HFF-Myc (cell line): ENCODE measurements around the gene UGT2B7.
"Not testable (repeated sequence)": the region's sequence is repeated elsewhere in the genome, so short reads cannot be mapped to it uniquely, and the experiment has no call there.

ENCODE experiments used
- DNase-seq: peaks from one replicate; pipeline ENCODE4 v3.0.0-alpha.2; 2011; ENCODE audit warnings: low read depth; ENCODE audit errors: extremely low read depth
- H3K4me3 ChIP-seq: replicated peaks from 2 replicates; pipeline ENCODE4 v1.5.1; 2011; ENCODE audit warnings: low read depth, mild to moderate bottlenecking, control low read depth, low read length
- TF ChIP-seq, protein P1 (sequence below): IDR thresholded peaks from 2 replicates; pipeline ENCODE4 v1.5.1; 2012; ENCODE audit warnings: mild to moderate bottlenecking, low read depth, low read length, control low read depth; ENCODE audit errors: missing control alignments

UGT2B7 gene

DNA sequence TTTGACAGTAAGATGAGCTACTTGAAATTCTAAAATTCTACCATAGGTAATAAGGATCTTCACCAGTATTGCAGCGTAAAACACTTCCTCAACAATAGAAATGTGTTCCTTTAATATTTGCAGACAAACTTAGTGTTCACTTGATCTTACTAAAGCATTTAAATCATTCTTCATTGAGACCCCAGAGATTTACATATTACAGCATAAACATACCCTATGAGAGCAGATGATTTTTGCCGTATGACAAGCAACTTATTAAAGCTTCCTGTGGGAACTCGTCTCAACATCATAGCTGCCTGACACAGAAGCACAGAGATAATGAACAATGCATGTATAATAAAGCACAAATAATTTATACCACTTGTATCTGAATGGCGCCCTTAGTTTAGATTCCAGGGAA lies 3.6 kb downstream of the UGT2B7 start:
- H3K4me3 ChIP-seq: no peak overlapping the region
- TF ChIP-seq, protein P1, sequence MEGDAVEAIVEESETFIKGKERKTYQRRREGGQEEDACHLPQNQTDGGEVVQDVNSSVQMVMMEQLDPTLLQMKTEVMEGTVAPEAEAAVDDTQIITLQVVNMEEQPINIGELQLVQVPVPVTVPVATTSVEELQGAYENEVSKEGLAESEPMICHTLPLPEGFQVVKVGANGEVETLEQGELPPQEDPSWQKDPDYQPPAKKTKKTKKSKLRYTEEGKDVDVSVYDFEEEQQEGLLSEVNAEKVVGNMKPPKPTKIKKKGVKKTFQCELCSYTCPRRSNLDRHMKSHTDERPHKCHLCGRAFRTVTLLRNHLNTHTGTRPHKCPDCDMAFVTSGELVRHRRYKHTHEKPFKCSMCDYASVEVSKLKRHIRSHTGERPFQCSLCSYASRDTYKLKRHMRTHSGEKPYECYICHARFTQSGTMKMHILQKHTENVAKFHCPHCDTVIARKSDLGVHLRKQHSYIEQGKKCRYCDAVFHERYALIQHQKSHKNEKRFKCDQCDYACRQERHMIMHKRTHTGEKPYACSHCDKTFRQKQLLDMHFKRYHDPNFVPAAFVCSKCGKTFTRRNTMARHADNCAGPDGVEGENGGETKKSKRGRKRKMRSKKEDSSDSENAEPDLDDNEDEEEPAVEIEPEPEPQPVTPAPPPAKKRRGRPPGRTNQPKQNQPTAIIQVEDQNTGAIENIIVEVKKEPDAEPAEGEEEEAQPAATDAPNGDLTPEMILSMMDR: no peak
- no peak for DNase-seq

DNA sequence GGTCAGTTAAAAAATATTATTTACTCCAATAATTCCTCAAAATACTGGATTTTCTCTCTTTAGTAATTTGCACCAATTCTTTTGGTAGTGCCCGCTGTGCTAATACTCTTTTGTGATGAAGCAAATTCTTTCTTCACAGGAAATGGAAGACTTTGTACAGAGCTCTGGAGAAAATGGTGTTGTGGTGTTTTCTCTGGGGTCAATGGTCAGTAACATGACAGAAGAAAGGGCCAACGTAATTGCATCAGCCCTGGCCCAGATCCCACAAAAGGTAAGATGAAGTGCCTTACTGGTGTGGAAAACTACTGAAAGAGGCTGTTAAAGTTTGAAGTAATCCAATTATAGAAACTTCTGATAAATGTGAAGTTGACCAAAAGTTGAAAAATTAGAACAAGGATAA lies 6.4 kb downstream of the UGT2B7 start:
- not testable (repeated sequence) for H3K4me3 ChIP-seq, DNase-seq

DNA sequence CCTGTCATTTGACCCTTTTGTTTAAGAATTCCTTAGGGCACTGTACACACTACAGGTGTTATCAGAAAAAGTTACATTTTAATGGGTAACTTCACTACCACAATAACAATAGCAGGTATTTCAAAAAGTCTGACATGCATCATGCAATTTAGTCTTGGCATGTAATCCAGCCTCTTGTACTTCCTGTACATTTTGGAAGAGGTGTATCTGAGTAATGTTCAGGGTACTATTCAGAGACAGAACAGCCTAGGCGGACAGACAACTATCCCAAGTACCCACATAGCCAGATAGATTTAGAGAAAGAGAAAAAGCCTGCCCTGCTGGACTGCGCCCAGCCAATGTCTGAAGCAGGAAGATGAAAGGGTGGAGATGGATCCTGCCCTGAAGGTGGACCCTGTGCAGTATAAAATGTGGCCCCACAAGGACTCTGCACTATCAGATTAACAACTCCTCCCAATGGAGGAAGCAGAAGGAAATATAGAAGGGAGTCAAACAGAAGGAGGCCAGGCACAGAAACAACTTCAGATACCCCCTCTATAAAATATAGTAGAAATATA lies 8.5 kb downstream of the UGT2B7 start:
- no peak for DNase-seq

DNA sequence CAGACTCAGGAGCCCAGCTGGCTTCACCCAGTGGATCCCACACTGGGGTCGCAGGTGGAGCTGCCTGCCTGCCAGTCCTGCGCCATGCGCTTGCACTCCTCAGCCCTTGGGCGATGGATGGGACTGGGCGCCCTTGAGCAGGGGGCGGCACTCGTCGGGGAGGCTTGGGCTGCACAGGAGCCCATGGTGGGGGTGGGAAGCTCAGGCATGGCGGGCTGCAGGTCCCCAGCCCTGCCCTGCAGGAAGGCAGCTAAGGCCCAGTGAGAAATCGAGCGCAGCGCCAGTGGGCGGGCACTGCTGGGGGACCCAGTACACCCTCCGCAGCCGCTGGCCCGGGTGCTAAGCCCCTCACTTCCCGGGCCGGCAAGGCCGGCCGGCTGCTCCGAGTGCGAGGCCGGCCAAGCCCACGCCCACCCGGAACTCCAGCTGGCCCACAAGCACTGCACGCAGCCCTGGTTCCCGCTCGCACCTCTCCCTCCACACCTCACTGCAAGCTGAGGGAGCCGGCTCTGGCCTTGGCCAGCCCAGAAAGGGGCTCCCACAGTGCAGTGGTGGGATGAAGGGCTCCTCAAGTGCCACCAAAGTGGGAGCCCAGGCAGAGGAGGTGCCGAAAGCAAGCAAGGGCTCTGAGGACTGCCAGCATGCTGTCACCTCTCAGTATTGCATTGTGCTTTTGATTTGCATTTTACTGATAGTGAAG lies 19.0 kb downstream of the UGT2B7 start:
- DNase-seq, H3K4me3 ChIP-seq: not testable (repeated sequence)

More for the DNA sequence above, 8.5 kb downstream of the UGT2B7 start:
- TF ChIP-seq, protein P1: no peak
- H3K4me3 ChIP-seq: no peak overlapping the region

DNA sequence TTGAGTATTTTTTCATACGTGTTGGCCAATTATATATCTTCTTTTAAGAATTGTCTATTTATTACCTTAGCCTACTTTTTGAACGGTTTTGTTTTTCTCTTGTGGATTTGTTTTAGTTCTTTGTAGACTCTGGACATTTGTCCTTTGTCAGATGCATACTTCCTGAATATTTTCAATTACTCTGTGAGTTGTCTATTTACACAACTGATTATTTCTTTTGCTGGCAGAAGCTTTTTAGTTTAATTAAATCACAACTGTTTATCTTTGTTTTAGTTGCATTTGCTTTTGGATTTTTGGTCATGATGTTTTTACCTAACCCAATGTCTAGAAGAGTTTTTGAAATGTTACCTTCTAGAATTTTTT lies 19.6 kb downstream of the UGT2B7 start:
- no peak overlapping the region for H3K4me3 ChIP-seq
- TF ChIP-seq, protein P1: no peak
- no peak for DNase-seq

DNA sequence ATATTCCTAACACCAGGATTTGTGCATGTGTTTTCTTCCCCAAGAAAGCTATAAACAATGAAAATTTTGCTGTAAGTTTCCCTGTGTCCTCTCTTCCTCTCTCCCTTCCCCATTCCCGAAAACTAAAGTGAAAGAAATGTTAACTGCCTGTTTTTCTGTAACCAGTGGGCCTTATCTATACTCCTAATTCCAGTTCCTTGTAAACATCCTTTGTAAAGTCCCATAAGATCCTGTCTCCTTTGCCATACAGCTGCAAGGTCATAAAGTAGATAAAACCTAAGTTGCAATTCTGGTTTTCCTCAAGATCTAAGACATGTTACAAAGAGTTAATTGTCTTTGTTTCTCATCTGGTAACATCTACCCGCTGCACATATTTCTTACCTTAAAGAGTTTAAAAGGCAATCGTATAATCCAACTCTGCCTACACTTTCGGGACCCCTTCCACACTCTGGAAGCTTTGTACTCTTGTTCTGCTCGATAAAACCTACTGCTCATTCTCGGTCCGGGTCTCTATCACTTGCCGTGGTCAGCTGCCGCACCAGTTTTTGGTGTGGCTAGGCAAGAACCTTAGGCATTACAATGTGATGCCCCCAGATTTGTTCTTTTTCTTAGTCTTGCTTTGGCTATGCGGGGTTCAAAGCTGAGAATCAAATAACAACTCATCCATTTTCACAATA lies 20.5 kb downstream of the UGT2B7 start:
- TF ChIP-seq, protein P1: no peak
- DNase-seq: no peak
- no peak overlapping the region for H3K4me3 ChIP-seq

DNA sequence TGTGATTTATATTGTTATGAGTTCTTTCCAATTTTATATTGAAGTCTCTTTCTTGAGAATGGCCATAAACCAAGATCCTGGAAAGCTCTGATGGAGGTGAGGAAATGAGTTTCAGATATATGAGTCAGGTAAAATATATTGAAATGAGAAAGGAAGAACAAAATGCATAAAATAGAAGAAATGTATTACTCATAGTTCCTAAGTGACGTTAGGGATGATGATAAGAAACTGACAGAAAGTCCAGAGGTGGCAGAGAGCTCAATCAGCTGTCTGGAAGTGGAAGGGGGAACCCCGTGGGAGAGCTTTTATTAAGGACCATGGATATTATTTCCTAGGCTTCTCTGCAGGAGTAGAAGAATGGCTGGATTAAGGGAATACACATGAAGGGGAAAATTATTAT lies 24.6 kb downstream of the UGT2B7 start:
- DNase-seq: no peak
- TF ChIP-seq, protein P1: no peak
- H3K4me3 ChIP-seq: no peak overlapping the region
